ENCODE data around the gene FAM131B.

DNA sequence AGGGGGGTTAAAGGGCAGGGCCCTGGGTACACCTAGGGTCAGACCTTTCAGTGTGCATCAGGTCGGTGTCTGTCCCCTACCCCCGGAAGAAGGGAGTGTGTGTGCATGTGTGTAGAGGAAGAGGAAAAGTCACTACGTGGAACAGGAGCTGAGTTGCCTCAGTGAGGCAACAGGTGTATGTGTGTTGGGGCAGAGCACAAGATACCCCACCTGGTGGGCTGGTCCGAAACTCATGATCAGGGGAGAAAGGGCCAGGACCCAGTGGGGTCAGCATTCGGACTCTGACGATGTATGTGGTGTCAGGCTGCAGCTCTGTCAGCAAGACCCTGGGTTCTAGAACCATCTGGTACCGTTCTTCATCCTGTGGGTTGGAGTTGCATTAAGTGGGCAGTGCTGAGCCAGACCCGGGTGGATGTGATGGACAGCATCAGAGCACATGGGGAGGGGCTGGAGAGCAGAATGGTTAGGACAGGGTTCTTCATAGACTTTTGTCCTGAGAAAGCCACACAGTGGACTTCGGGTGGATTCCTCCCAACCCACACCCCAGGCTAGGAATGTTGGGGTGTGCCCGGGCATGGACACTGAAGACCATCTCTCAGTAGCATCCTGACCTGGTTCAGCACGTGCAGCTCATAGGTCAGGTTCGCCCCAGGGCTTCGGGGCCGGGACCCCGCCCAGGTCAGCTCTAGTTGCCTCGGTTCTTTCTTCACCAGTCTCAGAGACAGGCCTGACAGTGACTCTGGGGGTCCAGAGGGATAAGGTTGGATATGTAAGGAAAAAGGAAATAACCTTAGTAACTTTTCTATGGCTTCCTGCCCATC, 35.4 kb upstream of the FAM131B start:
- TF ChIP-seq, protein P1, sequence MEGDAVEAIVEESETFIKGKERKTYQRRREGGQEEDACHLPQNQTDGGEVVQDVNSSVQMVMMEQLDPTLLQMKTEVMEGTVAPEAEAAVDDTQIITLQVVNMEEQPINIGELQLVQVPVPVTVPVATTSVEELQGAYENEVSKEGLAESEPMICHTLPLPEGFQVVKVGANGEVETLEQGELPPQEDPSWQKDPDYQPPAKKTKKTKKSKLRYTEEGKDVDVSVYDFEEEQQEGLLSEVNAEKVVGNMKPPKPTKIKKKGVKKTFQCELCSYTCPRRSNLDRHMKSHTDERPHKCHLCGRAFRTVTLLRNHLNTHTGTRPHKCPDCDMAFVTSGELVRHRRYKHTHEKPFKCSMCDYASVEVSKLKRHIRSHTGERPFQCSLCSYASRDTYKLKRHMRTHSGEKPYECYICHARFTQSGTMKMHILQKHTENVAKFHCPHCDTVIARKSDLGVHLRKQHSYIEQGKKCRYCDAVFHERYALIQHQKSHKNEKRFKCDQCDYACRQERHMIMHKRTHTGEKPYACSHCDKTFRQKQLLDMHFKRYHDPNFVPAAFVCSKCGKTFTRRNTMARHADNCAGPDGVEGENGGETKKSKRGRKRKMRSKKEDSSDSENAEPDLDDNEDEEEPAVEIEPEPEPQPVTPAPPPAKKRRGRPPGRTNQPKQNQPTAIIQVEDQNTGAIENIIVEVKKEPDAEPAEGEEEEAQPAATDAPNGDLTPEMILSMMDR (IDR thresholded peaks at IDR 0.05), result no peak
- no peak for TF ChIP-seq POLR2A (IDR thresholded peaks at IDR 0.05)

Data from adrenal gland (tissue), 5 donors.